SH-SY5Y (cell line): ENCODE measurements around the gene CRHBP.

Source experiments
- GATA2 ChIP-seq: IDR thresholded peaks from 2 replicates; pipeline ENCODE4 v1.6.1; 2011; ENCODE audit warnings: mild to moderate bottlenecking, low read depth, low read length
- GATA3 ChIP-seq: IDR thresholded peaks from 2 replicates; pipeline ENCODE4 v1.6.1; 2011; ENCODE audit warnings: low read depth, mild to moderate bottlenecking, low read length, moderate library complexity

DNA sequence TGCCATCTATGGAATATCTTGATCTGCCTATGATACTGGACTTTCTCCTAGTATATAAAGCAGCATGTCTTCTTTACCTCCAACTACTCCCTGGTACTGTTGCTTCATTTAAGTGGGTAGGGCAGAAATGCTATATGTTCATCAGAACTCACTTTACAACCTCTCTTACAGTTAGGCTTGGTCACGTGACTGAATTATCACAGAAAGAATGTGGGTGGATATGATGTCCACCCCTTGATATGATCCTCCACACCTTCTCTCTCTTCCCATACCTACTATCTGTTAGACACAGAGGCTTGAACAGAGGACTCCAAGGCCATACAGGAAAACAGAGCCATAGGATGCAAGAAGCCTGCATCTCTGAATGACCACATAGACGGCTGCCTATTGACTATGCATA is 19.8 kb downstream of the CRHBP start:
- TF ChIP-seq GATA2: no peak
- no peak for TF ChIP-seq GATA3
